Left ventricle myocardium inferior (tissue), 1 donor: ENCODE data around the gene RAET1L. TPM values are rescaled to one million over a fixed set of nuclear protein-coding genes. Genes with fewer than 3 reads are reported as not detected.
"Not testable (repeated sequence)": the region's sequence is repeated elsewhere in the genome, so short reads cannot be mapped to it uniquely, and the experiment has no call there.

Experiments used
- DNase-seq: peaks from one replicate; pipeline ENCODE4 v3.0.0-alpha.2; 2020
- H3K27ac ChIP-seq: fragments of 200-600 bp; replicated peaks from 2 replicates; pipeline ENCODE4 v1.8.0; 2021
- H3K27me3 ChIP-seq: fragments of 200-600 bp; 2 replicates; pipeline ENCODE4 v1.8.0; 2021; ENCODE audit warnings: low read depth
- H3K36me3 ChIP-seq: fragments of 200-600 bp; 2 replicates; pipeline ENCODE4 v1.8.0; 2021
- H3K4me1 ChIP-seq: fragments of 200-600 bp; 2 replicates; pipeline ENCODE4 v1.8.0; 2021
- H3K4me3 ChIP-seq: fragments of 200-600 bp; 2 replicates; pipeline ENCODE4 v1.8.0; 2021; ENCODE audit warnings: mild to moderate bottlenecking, moderate library complexity
- H3K9me3 ChIP-seq: fragments of 200-600 bp; replicated peaks from 2 replicates; pipeline ENCODE4 v1.8.0; 2021
- CTCF ChIP-seq: fragments of 200-600 bp; IDR thresholded peaks from 2 replicates; pipeline ENCODE4 v1.8.0; 2021; ENCODE audit warnings: antibody characterized with exemption, mild to moderate bottlenecking, borderline replicate concordance
- intact Hi-C: fragments of 100-400 bp; cut with micrococcal nuclease; formaldehyde crosslinking; loops from one replicate; pipeline ENCODE4 v1.11.0; 2022
- total RNA-seq: library from RNA; stranded (reverse); fragmentation: NEBNext Ultra II Directional; extraction: Animal tissue kit (Norgen Biotek cat#: 25700); gene quantifications from one replicate; pipeline ENCODE4 v1.2.1, GENCODE V29; 2021
- donor health status: DM: no; HTN: yes; CAD: no; lungs with severe emphysema.

The RAET1L gene
- total RNA-seq, 1 donor from 2014 or later, result not detected

GRCh38 chr6:150004101-150004782 lies 21.1 kb downstream of the RAET1L start:
- Histone ChIP-seq H3K27me3 (peaks cover 82% of the 10 kb centered on the region), H3K4me3 (peak overlapping the region; percentile 73), H3K4me1 (peaks cover 18% of the 10 kb centered on the region), H3K9me3 (no peaks in the 10 kb centered on the region), H3K36me3 (no peaks in the 10 kb centered on the region), H3K27ac (no peak overlapping the region)
- no peak for DNase-seq
- intact Hi-C loops, result no loop called here
- TF ChIP-seq CTCF, result no peak

GRCh38 chr6:150003599-150003998 lies 21.7 kb downstream of the RAET1L start:
- H3K9me3 ChIP-seq, H3K36me3 ChIP-seq, DNase-seq, intact Hi-C loops, H3K4me3 ChIP-seq, H3K27ac ChIP-seq: not testable (repeated sequence)
- H3K4me1 ChIP-seq, result peaks cover 18% of the 10 kb centered on the region
- H3K27me3 ChIP-seq, result peaks cover 81% of the 10 kb centered on the region

- Histone ChIP-seq H3K27ac (no peak overlapping the region), H3K27me3 (peaks cover 80% of the 10 kb centered on the region), H3K9me3 (no peaks in the 10 kb centered on the region), H3K4me3 (no peak overlapping the region), H3K36me3 (no peaks in the 10 kb centered on the region), H3K4me1 (peaks cover 18% of the 10 kb centered on the region)
- DNase-seq, result no peak
- no peak for TF ChIP-seq CTCF
- intact Hi-C loops, result no loop called here
Observed at GRCh38 chr6:150002710-150003109, 22.6 kb downstream of the RAET1L start.

- TF ChIP-seq CTCF, result no peak
- intact Hi-C loops, result no loop called here
Observed at GRCh38 chr6:150001295-150002008, 23.9 kb downstream of the RAET1L start.

DNA sequence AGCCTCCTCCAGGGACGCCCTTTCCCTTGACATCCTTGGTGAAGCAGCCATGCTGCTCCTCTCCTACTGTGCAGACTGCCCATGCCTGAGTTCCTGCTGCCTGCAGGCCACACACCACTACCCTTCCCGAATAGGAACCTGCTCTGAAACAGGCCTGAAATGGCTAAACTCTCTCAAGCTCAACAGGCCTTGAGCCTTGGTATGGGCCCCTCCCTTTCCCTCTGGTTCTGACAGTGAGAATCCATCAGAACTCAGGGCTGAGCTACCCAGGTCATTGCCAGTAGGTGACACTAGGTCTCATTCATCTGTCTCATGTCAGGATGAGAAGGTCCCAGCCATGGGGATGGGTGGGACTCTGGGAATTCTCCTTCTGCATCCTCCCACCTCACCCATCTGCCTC lies 25.7 kb downstream of the RAET1L start:
- TF ChIP-seq CTCF, result no peak
- intact Hi-C loops, result no loop called here
- Histone ChIP-seq H3K4me3 (no peak overlapping the region), H3K27me3 (peaks cover 85% of the 10 kb centered on the region), H3K27ac (no peak overlapping the region), H3K9me3 (no peaks in the 10 kb centered on the region), H3K4me1 (peaks cover 5% of the 10 kb centered on the region), H3K36me3 (no peaks in the 10 kb centered on the region)
- DNase-seq, result no peak

More at GRCh38 chr6:150001295-150002008, 23.9 kb downstream of the RAET1L start:
- no peak for DNase-seq
- H3K27ac ChIP-seq, result no peak overlapping the region
- H3K4me3 ChIP-seq, result no peak overlapping the region
- no peaks in the 10 kb centered on the region for H3K36me3 ChIP-seq
- no peaks in the 10 kb centered on the region for H3K9me3 ChIP-seq
- H3K27me3 ChIP-seq, result peaks cover 80% of the 10 kb centered on the region
- H3K4me1 ChIP-seq, result peaks cover 18% of the 10 kb centered on the region

DNA sequence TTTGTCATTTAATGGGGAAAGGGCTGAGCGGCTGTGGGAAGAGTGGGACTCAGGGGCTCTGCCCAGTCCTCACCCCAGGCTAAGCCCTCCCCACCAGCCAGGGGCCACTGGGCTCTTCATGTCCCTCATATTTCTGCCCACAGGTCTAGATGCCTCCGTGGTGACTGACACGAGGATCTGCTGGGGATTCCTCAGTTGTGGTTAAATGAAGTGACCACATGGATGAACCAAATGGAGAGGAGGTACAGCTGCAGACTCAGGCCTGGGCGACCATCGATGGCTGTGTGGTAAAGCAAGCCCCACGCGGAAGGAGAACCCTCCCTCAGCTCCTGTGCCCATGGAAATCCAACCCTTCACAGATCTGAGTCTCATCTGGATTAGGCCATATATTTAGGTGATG lies 29.4 kb downstream of the RAET1L start:
- TF ChIP-seq CTCF, result no peak
- peaks cover 5% of the 10 kb centered on the region for H3K4me1 ChIP-seq
- H3K27me3 ChIP-seq, result peaks cover 93% of the 10 kb centered on the region
- no peak overlapping the region for H3K27ac ChIP-seq
- no peaks in the 10 kb centered on the region for H3K36me3 ChIP-seq
- no peak for DNase-seq
- no peaks in the 10 kb centered on the region for H3K9me3 ChIP-seq
- intact Hi-C loops, result no loop called here
- H3K4me3 ChIP-seq, result no peak overlapping the region
